ENCODE measurements around the gene AFF1.
"Not testable (repeated sequence)": the region's sequence is repeated elsewhere in the genome, so short reads cannot be mapped to it uniquely, and the experiment has no call there.

The AFF1 gene

DNA sequence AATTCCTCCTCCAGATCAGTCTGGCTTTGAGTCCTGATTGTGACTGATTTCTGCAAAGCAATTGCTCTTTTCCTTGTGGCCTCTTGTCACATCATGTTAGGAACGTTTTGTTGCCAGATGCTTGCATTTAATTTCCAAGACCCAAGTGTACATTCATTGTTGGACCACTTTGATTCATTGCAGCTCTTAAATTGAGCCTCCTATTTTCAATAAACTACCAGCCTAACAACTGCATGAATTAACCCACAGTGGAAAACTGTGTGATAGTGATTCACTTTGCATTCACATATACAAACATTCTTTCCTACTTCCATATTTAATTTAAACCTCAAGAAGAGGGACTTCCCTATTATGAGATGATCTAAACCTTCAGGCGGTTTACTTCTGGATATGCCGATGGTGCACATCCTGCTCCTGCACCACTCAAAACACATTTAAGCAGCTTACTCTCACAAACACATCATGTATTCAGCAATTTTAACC, 118.4 kb downstream of the AFF1 start:
- in situ Hi-C loops (cut with MboI; ENCODE audit: low sequenced_read_pairs), result no loop called here

DNA sequence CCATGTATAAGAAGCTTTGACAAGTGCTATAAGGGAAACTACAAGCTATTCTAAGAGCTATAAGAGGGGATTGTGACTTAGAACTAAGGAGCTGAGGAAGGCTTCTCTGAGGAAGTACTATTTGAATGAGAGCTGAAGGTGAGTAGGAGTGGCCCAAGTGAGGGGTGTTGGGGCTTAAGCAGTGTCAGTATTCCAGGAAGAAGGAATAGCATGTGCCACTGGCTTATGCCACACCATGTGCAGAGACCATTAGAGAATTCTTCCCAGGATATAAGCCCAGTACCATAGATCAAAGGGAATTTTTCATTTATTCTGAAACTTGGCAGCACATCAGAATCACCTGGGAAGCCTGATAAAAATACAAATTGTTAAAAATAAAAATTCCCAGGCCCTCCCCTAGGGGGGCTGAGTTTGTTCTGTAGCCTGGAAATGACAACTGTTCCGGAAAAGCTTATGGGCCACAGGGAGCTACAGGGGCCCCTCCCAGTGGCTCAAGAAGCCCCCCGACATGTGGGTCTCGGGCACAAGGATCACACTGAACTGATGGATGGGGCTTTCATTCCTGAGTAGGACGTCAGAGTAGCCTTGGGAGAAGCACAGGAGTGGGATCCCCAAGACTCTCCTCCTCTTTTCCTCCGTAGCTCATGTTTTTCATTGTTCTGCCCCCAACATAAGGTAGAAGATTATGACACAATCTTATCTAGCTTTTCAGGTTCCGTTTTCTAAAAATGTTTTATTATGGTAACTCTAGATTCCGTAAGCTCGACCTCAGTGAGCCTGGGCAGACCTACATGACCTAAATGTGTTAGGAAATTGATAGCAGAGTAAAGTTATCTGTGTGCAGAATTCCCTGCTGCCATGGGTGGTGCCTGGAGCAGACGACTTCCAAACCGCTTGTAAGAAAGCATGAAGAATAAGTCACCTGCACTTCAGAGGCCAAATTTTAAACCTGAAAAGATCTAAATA, 119.3 kb downstream of the AFF1 start:
- in situ Hi-C loops (cut with MboI; ENCODE audit: low sequenced_read_pairs), result no loop called here

DNA sequence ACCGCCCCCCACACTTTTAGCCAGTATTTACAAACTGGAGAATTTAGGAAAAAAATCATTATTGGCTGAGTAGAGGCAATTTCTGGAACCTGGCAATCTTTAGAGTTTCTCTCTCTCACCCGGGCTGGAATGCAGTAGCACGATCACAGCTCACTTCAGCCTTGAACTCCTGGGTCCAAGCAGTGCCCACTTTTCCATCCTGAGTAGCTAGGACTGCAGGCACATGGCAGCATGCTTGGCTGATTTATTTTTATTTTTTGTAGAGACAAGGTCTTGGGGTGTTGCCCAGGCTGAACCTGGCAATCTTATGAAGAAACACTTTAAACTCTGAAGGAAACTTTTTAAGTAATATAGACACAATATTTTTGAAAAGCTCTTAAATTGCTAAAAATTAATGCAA, 120.1 kb downstream of the AFF1 start:
- in situ Hi-C loops (cut with MboI; ENCODE audit: low sequenced_read_pairs), result no loop called here

- in situ Hi-C loops (cut with MboI; ENCODE audit: low sequenced_read_pairs), result no loop called here
Measured at GRCh38 chr4:87055311-87055710, 120.5 kb downstream of the AFF1 start.

GRCh38 chr4:87056881-87057280, 122.1 kb downstream of the AFF1 start:
- in situ Hi-C loops (cut with MboI; ENCODE audit: low sequenced_read_pairs), result no loop called here

DNA sequence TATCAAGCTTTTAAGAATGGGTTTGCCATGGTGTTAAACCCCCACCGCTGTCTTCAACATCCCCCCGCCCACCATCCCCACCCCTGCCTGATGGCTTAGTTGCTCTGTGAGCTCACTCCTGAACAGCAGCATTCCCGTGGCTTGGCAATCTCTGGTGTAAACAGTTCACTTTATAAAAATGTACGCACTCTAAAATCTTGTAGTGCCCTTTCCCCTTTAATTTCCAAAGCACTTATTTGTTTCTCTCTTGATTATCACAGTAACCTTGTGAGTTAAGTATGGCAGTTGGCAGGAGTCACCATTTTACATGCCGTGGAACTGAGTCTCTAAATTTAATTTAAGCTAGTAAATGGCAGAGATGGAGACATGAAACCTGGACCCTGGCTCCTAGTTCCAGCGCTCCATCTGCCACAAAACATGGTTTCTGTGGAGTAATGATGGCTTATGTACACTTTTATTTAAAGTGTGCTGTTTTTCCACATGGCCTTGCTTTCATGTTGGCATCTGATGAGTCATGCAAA, 123.1 kb downstream of the AFF1 start:
- in situ Hi-C loops (cut with MboI; ENCODE audit: low sequenced_read_pairs), result no loop called here

GRCh38 chr4:87058356-87059073, 123.7 kb downstream of the AFF1 start:
- in situ Hi-C loops (cut with MboI; ENCODE audit: low sequenced_read_pairs), result no loop called here

GRCh38 chr4:87060957-87061356, 126.1 kb downstream of the AFF1 start:
- in situ Hi-C loops (cut with MboI; ENCODE audit: low sequenced_read_pairs), result no loop called here

DNA sequence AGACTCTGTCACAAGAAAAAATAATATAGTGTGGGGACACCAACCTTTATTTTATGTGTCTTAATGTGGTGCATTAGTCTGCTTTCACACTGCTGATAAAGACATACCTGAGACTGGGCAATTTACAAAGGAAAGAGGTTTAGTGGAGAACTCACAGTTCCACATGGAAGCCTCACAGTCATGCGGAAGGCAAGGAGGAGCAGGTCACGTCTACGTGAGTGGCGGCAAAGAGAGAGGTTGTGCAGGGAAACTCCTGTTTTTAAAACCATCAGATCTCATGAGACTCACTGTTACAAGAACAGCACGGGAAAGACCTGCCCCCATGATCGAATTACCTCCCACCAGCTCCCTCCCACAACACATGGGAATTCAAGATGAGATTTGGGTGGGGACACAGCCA, 130.2 kb downstream of the AFF1 start:
- in situ Hi-C loops (cut with MboI; ENCODE audit: low sequenced_read_pairs), result no loop called here

DNA sequence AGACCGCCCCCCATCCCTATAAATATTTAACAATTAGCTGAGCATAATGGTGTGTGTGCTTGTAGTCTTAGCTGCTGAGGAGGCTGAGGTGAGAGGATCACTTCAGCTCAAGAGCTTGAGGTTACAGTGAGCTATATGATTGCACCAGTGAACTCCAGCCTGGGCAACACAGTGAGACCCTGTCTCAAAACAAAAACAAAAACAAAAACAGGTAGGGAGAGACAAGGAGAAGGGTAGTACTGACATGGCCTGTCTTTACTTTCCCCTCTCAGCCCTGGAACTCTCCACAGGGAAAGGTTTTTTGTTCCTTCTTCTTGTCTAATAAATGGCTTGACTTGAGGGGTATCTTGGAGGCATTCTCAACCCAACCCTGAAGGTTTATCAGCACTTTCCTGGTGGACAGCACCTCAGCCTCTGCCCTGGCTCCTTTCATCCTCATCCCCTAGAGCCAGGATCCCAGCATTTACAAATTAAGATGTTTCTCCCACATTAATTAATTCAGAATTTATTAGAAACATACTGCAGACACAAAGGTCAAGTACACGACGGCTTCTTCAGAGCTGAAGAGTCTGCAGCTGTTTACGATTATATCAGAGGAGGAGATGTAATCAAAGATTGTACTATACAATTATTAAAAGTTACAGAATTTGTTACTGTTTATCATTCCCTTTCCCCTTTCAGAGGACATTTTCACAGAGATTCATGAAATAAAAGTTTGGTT, 131.8 kb downstream of the AFF1 start:
- in situ Hi-C loops (cut with MboI; ENCODE audit: low sequenced_read_pairs), result no loop called here

GRCh38 chr4:87067124-87067885, 132.5 kb downstream of the AFF1 start:
- in situ Hi-C loops (cut with MboI; ENCODE audit: low sequenced_read_pairs), result no loop called here

GRCh38 chr4:87068583-87069021, 133.8 kb downstream of the AFF1 start:
- in situ Hi-C loops (cut with MboI; ENCODE audit: low sequenced_read_pairs), result no loop called here

DNA sequence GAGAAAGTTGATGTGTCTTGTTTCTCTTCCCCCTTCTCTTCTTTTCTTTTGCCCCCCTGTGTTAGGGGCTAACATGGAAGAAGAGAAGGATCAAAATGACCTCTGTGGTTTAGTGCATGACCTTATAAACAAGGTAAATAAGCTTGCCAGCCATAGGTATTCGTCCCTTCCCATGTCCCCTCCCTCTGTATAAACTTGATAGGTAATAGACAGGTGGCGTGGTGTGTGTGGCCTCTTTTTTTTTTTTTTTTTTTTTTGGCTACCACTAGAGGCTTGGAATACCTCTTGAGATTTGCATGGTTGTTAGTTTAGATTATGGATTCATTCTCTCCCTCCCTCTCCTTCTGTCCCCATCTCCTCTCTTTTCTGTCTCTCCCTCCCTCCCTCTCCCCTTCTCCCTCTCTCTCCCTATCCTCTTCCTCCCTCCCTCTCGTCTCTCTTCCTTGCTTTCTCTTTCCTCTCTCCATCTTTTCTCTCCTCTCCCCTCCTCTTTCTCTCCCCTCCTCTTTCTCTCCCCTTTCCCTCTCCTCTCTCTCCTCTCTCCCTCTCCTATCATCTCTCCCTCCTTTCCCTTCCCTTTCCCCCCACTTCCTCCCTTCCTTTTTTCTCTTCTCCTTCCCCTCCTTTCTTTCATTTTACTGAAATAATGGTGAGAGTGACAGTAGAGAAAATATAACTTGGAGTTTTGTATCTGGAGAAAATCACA, 134.4 kb downstream of the AFF1 start:
- in situ Hi-C loops (cut with MboI; ENCODE audit: low sequenced_read_pairs), result no loop called here

DNA sequence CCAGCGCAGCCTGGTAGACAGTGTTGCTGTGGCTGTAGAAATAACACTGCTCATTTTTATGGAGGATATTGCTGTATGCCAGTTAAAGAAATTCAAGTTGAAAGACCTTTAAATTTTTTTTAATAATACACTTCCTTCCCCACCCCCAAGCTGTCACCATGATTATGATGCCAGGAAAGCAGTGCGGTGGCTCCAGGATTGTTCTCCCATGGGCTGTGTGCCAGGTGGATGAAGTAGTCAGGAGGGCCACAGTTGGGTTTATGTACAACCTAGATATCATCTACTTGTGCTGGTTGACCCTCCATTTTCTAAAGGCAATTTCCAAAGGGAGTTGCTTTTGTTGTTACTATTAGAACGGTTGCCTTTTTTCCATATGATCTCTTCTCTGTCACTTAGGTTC, 136.6 kb downstream of the AFF1 start:
- in situ Hi-C loops (cut with MboI; ENCODE audit: low sequenced_read_pairs), result no loop called here

- in situ Hi-C loops (cut with MboI; ENCODE audit: low sequenced_read_pairs), result not testable (repeated sequence)
Measured at GRCh38 chr4:87072545-87072944, 137.7 kb downstream of the AFF1 start.

- in situ Hi-C loops (cut with MboI; ENCODE audit: low sequenced_read_pairs), result no loop called here
Measured at GRCh38 chr4:87073199-87074120, 138.6 kb downstream of the AFF1 start.

- in situ Hi-C loops (cut with MboI; ENCODE audit: low sequenced_read_pairs), result no loop called here
Measured at GRCh38 chr4:87074121-87074488, 139.3 kb downstream of the AFF1 start.

- in situ Hi-C loops (cut with MboI; ENCODE audit: low sequenced_read_pairs), result no loop called here
Measured at GRCh38 chr4:87075876-87076275, 141.1 kb downstream of the AFF1 start.

Measured in HL-60/S4 (cell line).